ENCODE results near the gene RGS10.
"Not testable (repeated sequence)": the region's sequence is repeated elsewhere in the genome, so short reads cannot be mapped to it uniquely, and the experiment has no call there.

The RGS10 gene

DNA sequence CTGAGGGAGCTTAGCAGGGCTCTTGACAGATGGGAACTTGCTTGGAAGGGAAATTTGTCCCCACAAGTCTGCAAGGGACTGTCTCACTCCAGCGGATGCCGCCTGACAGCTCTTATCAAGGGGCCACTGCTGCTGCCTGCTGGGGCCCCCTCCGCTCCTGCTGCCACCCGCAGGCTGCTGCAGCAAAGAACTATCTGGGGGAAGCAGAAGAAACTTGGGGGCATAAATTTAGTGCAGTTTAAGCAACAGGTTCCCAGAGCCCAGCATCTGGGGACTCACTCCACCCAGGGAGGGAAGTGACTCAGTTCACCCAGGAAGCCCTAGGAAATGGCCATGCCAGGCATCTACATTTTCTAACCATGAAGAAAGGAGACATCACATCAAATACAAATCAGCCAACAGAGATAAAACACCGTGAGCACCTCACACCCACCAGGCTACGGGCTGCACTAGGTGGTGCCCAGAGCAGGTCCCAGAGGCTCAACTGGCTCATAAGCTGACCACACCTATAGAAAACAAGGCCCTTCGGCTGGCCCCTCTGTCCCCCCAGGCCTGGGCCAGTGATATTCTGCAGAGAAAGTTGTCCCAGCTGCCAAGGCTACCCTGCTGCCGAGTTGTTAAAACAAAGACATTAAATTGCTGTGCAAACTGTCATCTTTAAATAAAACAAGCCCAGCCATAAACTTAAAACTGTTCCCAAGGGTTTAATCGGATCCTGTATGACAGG is 3.7 kb downstream of the RGS10 start:
- DNase-seq (ENCODE audit: low read depth), result no peak

DNA sequence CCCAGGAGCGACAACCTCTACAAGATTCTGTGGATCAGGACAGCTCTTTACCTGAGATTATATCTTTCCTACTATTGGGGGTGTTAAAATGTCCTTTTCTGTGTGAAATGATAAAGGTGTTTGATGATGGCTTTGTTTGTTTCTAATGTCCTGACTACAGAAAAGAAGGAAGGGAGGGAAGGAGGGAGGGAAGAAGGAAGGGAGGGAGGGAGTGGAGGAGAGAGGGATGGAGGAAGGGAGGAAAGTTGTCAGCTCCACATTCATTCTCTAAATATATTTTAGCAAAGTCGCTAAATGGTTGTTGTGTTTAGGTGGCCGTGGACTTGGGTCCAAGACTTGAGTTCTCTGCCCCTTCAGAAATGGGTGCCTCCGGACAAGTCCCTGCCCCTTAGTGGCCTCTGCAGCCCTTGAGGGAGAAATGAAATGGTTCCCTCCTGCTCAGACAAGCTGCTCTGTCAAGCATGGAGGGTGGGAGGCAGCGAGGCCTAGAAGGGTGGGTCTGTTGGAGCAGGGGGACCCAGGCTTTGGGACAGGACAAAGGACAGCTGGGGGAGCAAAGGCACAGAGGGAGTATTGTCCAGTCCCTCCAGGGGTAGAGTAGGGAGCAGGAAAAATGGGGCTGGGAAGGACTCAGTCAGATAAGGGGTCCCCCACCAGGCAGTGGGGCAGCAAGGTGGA is 4.4 kb downstream of the RGS10 start:
- no peak for DNase-seq (ENCODE audit: low read depth)

DNA sequence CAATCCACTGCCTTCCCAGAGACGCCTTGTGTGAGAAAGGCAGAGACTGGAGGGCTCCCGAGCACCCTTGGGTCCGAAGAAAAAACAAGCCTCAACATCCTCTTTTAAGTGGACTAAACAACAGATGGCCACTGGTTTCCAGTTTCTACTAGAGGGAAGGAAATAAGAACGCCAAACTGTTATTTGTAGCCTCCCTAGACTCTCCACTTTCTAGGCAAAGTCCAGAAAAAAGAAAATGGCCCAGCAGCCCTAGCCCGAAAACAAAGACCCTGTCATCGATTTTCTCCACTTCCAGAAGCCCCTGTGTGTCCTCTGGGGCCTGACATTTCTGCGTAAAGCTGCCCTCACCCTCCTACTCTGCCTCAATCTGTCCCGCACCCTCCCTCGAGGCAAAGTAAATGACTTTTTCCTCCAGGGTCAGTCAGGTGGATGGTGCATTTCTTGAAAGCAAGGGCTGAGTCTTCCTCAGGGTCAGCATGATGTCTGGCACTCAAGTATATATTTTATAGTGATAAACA is 6.0 kb downstream of the RGS10 start:
- DNase-seq (ENCODE audit: low read depth), result no peak

DNA sequence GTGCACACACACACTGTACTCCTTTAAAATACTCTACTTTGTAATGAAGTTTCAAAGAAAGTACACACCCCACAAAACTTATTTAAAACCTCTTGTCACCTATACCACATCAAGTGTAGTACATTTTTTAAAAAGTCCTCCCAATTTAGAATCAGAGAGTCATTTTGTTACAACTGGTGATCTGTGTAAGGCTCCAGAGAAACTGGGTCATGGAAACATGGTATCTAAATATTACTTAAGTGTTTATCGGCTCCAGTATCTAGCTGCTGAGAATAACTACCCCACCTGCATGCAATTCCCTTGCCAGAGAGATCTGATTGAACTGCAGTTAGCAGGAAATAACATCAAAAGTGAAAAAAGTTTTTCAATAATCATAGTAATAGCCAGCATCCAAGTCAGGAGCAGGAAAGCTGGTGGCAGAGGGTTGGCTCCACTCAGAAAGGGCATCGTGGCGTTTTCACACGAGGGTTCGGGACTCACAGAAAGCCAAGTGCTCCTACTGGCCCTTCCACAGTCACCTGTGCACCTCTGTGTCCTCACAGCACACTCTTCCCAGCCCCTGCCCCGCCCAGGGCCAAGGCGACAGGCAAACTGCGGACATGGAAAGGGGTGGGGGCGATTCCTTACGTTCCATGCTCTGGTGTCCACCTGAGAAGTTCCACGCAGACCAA is 6.5 kb downstream of the RGS10 start:
- no peak for DNase-seq (ENCODE audit: low read depth)

DNA sequence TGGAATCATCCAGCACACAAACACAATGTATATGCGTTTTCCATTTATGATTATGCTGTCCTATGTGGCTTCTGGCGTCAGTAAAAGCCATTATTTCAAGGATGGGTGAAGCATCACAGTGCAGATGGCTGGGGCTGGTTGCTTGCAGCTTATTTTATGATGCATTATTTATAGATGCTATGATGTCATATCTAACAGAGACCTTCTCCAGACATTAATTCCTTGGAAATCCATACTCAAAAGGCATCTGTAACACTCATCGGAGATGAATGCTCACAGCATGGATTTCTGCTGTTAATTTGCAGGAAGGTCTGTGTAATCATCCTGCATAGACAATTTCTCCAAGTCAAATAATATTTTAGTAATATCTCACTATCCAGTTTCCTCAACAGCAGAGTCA is 7.2 kb downstream of the RGS10 start:
- DNase-seq (ENCODE audit: low read depth), result no peak

DNA sequence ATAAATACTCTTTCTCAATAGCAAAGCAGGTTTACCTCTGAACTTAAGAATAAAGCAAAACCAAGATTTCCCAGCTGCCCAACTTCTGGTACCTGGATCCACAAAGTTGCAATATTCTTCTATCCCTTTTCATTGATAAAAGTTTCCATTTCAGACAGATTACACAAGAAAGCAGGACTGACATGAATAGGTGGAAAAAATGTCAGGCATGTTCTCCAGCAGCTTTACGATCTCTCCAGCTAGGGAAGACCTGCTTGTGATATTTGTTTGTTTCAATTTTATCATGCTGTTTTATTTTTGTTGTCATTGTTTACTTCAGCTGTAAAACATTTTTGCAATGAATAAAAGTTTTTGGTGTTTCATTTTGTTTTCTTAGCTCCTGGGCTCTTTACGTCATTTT is 9.0 kb downstream of the RGS10 start:
- DNase-seq (ENCODE audit: low read depth), result no peak

DNA sequence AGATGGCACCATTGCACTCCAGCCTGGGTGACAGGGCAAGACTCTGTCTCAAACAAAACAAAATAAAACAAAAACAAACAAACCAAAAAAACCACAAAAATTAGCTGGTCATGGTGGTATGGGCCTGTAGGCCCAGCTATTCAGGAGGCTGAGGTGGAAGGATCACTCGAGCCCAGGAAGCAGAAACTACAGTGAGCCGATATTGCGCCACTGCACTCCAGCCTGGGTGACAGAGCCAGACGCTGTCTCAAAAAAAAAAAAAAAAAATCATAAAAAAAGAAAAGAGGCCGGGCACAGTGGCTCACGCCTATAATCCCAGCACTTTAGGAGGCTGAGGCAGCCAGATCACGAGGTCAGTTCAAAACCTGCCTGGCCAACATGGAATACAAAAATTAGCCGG is 9.7 kb downstream of the RGS10 start:
- DNase-seq (ENCODE audit: low read depth), result not testable (repeated sequence)

DNA sequence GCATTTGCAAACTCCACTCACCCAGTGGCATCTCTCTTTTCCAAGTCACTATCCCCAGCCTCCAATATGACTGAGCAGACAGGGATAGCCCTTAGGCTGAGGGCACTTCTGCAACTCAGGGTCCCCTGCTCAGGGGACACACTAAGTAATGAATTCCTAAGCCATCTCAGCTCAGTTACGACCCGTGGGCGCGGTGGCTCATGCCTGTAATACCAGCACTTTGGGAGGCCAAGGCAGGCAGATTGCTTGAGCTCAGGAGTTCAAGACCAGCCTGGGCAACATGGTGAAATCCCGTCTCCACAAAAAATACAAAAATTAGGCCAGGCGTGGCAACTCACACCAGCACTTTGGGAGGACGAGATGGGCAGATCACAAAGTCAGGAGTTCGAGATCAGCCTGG is 10.3 kb downstream of the RGS10 start:
- not testable (repeated sequence) for DNase-seq (ENCODE audit: low read depth)

DNA sequence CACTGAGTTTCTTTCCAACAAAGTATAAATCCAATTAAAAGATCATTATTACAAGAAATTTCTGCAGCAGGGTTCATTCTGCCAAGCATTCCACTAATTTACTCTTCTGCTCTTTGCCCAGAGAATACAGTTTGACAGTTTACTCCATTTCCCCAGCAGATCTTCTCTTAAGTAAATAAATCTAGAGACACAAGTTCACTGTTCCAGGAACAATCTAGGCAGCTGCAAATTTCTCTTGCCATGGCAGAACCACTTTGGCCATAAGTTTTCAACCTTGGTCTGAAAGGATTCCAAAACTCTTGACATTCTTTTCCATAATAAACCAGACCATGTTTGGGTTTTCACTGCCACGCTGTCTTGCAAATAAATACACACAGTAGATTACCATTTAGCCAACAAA is 11.5 kb downstream of the RGS10 start:
- no peak for DNase-seq (ENCODE audit: low read depth)

DNA sequence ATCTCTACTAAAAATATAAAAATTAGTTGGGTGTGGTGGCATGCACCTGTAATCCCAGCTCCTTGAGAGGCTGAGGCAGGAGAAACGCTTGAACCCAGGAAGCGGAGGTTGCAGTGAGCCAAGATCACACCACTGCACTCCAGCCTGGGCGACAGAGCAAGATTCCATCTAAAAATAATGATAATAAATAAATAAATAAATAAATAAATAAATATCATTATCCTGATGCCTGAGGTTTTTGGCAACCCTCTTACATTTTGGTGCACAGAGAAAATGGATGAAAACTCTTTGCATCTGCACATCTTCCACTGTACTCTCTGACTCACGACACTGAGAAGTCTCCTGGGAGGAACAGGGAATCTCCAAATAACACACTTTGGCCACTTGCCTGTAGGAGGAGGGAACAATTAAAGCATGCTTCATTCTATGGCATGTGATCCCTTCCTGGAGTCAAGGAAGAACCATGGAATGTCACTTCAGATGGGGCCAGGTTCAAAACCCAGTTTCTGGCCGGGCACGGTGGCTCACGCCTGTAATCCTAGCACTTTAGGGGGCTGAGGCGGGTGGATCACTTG is 13.8 kb downstream of the RGS10 start:
- peak; percentile 90 for DNase-seq (ENCODE audit: low read depth)

DNA sequence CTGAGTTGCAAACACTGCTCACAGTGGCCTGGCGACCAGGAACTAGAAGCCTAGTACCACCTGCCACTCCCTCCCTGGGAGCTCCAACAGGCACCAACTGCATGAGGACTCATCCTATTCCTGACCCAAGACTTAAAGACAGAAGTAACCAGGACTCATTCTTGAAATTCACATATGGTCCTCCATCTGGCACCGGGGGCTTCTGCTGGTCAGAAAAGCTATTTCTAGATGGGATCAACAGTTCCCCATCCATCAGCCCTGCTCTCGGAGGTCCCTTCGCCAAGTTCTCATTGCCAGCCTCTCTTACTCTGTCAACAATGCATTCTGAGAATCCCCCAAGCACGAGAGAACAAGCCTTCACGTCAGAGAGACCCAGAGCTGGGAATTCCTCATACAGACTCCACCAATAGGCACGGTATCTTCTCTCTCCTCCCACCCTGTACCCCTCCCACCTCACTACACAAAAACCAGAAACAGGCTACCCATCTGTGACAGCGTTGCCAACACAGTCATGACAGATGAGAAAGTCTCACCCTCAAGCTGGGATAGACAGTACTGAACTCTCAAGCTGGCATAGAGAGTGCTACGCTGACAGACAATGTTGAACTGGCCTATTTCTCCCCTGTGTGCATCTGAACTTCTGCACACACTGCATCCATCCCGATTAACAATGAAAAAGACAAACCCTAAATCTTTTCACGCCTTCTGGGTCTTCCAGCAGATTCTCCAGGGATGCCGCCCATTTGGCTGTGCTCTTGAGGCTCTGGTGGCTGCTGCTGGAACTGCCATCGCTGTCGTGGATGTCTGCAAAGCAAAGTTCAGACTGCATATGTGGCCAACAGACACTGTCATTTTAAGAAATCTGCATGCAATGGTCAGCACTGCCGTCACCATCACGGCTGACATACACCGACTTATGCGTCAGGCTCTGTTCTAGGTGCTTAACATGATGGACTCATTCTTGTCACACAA is 15.6 kb downstream of the RGS10 start:
- DNase-seq (ENCODE audit: low read depth), result no peak

DNA sequence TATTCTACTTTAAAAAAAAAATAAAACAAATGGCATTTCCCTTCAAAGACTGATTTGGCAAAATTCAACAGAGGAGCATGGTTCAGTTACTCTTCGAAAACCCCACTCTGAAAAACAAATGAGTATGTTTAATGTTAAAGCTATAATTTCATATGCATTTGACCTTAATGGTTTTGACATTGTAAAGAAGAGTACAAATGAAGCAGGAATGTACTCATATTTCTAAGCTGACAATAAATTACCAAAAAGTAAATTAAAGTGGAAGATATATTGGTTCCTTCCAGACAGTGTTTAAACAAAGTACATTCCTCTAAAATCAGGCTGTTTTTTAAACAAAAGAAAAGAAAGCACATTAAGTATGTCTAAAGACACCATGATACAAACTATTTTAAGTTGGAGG is 16.4 kb downstream of the RGS10 start:
- DNase-seq (ENCODE audit: low read depth), result no peak

DNA sequence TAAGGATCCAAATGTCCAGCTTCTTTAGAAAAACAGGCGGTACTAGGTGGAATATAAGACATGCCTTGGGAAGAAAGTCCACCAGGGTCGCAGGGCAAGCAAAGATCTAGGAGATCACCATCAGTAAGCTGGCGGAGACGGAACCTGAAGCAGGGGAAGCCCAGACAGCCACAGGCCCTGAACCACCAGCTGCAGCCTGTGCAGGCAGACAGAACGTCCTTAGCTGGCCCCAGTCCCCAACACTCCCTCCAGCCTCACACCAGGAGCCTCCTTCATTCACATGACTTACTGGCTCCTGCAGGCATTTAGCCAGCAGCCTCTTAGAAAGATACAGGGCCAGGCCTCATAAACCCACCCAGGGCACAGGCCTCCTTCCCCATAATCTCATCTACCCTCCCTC is 17.4 kb downstream of the RGS10 start:
- DNase-seq (ENCODE audit: low read depth), result no peak

DNA sequence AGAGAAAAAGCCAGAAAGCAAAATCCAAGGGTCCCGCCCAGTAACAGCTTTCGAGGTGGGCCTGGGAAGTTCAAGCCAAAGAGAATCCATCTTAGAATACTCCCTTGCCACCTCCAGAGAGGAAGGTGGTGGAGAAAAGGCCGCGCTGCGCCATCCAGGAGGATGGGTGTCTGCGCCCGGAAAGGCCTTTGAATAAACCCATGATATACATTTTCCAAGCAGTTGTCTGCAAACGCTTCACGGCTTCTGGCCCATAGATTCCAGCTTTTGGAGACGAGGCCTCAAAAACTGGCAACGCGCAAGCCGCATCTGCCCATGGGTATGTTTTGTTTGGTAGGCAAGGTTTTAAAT is 17.8 kb downstream of the RGS10 start:
- no peak for DNase-seq (ENCODE audit: low read depth)

DNA sequence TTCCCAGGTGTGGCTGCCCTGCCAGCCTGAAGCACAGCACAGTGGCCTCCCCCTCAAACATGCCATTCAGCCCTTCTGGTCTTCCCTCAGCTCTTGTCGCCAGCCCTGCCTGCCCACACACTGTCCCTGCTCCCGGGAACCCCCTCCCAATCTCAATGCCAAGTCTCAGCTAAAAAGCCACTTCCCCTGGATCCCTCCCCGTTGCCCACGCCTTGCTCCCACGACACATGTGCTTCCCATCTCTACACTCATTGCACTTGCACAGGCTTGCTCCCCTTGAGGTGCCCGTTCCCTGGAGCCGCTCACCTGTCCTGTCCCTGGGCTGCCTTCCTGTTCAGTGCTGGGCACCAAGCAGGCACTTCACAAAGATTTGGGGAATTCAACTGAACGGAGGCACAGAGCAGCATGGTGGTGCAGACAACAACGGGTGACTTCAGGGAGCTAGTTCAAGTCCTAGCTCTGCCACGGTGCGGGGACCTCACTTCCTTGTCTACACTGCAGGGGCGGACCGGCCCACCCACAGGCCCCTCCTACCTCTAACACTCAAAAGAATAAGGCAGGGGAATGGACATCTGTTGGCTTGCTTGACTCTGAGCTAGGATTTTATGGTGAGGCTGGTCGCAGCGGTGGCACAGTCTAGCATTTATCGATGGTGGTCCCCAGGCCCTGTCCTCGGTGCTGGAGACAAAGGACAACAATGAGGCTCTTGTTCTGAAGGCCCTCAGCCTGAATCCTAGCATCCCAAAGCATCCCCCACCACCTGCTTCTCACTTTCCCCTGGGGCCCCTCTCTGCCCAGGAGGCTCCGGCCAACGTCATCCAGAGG is 18.4 kb downstream of the RGS10 start:
- DNase-seq (ENCODE audit: low read depth), result no peak

DNA sequence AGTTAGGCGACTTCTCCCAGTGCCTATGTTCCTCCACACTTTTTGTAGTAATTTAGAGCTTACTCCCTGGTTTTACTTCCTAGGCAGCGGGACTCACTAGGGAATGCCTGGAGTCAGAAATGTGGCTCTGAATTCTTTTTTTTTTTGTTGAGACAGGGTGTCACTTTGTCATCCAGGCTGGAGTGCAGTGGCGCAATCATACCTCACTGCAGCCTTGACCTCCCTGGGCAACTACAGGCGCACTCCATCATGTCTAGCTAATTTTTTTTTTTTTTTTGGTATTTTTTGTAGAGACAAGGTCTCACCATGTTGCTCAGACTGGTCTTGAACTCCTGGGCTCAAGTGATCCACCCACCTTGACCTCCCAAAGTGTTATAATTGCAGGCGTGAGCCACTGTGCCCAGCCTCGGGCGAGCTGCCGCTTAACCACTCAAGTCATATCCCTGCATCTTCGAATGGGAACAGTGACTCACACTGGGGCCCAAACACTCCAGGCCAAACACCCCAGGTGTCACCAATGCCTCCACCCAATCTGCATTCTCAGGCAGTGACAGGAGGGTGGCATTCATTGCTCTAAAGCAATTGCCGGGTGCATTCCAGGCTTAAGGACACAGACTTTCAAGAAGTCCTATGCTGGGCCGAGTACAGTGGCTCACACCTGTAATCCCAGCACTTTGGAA is 19.6 kb downstream of the RGS10 start:
- no peak for DNase-seq (ENCODE audit: low read depth)

DNA sequence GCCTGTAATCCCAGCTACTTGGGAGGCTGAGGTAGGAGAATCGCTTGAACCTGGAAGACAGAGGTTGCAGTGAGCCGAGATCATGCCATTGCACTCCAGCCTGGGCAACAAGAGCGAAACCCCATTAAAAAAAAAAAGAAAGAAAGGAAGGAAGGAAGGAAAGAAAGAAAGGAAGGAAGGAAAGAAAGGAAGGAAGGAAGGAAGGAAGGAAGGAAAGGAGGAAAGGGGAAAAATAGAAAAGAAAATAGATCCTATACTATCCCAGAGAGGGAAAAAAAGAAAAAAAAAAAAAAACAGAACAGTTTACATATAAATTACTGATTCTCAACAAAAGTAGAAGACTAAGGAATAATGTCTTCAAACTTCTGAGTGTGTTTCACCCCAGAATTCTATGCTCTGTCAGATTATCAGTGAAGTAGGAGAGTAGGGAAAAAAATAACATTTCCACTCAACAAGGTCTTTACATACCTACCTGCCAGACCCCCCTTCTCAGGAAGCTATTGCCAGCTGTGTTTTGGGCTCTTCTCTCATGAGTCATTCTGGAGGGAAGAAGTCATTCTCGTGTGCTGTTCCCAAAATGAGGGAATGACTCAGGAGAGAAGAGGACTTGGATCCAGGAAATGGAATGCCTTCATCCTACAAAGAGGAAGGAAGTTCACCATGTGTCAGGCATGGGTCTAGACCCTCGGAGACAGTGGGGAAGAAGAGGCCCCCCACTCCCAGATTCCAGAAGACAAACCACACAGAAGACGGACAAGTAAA is 20.9 kb downstream of the RGS10 start:
- peak; percentile 59 for DNase-seq (ENCODE audit: low read depth)

DNA sequence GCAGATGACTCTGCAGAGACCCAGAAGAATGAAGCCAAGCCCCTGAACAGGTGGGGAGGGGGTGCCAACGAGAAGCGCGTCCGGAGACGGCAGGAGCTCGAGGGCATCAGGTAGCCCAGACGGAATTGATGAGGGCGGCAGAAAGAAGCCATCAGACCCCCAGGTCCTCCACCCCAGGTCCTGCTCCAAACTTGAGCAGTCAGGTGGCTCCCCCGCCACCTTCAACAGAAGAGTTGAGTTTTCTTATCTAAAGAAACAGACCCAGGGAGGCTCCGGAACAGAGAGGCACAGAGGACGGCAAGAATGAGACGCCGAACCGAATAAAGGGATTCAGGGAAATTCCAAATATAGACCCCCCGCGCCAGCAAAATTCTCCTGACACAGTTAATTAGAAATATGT is 22.2 kb downstream of the RGS10 start:
- DNase-seq (ENCODE audit: low read depth), result no peak

DNA sequence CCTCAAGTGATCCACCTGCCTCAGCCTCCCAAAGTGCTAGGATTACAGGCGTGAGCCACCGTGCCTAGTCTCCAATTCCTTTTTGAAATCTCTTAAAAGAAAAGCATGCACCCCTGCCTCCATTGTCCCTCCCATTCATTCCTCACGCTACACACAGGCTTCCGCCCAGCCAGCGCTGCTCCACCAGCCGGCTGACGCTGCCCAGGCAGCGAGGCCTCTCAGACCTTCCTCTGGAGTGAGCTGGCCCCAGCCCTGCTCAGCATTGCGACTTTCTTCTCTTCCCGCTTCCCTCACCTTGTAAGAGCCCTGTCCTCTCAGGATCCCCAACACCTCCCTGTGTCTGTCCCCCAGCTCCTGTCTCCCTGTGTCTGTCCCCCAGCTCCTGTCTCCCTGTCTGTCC is 23.6 kb downstream of the RGS10 start:
- no peak for DNase-seq (ENCODE audit: low read depth)
